Caki2 (cell line): Measurements from ENCODE around the gene CCDC178. TPM values are rescaled to one million over a fixed set of nuclear protein-coding genes. Genes with fewer than 3 reads are reported as not detected.
"Not testable (repeated sequence)": the region's sequence is repeated elsewhere in the genome, so short reads cannot be mapped to it uniquely, and the experiment has no call there.

ENCODE experiments used
- DNase-seq: peaks from one replicate; pipeline ENCODE4 v3.0.0-alpha.2; 2015; ENCODE audit warnings: low read depth
- in situ Hi-C: cut with HindIII; loops from 2 replicates; pipeline ENCODE4 v1.10.0; 2016; ENCODE audit warnings: low sequenced_read_pairs, low pct_unique_long_range_greater_than_20kb, mixed read lengths
- total RNA-seq: library from RNA; depleted of rRNA; stranded (reverse); fragments of >200 nt; shearing (Covaris generic); gene quantifications from 2 replicates; pipeline ENCODE4 v1.2.3, GENCODE V29; 2014; ENCODE audit warnings: low replicate concordance

Gene CCDC178
- total RNA-seq, 1 experiment from 2014 or later: not detected

GRCh38 chr18:32974421-32975162 lies 465.9 kb downstream of the CCDC178 start:
- in situ Hi-C loops: no loop called here
- DNase-seq: peak; percentile 84

- in situ Hi-C loops: no loop called here
Observed at GRCh38 chr18:32968248-32968647, 472.3 kb downstream of the CCDC178 start.

GRCh38 chr18:32966141-32966540 lies 474.4 kb downstream of the CCDC178 start:
- no peak for DNase-seq
- in situ Hi-C loops: no loop called here

More at GRCh38 chr18:32968248-32968647, 472.3 kb downstream of the CCDC178 start:
- no peak for DNase-seq

GRCh38 chr18:32961538-32961937 lies 479.0 kb downstream of the CCDC178 start:
- in situ Hi-C loops: no loop called here

GRCh38 chr18:32958746-32959145 lies 481.8 kb downstream of the CCDC178 start:
- in situ Hi-C loops: no loop called here
- no peak for DNase-seq

More at GRCh38 chr18:32961538-32961937, 479.0 kb downstream of the CCDC178 start:
- no peak for DNase-seq

GRCh38 chr18:32956591-32957315 lies 483.8 kb downstream of the CCDC178 start:
- no peak for DNase-seq
- in situ Hi-C loops: no loop called here

GRCh38 chr18:32952318-32952717 lies 488.2 kb downstream of the CCDC178 start:
- in situ Hi-C loops, DNase-seq: not testable (repeated sequence)

GRCh38 chr18:32937597-32937996 lies 502.9 kb downstream of the CCDC178 start:
- DNase-seq: no peak
- in situ Hi-C loops: no loop called here

GRCh38 chr18:32937066-32937465 lies 503.5 kb downstream of the CCDC178 start:
- in situ Hi-C loops: no loop called here
- peak; percentile 44 for DNase-seq

- no peak for DNase-seq
- in situ Hi-C loops: no loop called here
Observed at GRCh38 chr18:32934201-32934600, 506.3 kb downstream of the CCDC178 start.

- in situ Hi-C loops: no loop called here
- no peak for DNase-seq
Observed at GRCh38 chr18:32930695-32931301, 509.7 kb downstream of the CCDC178 start.

GRCh38 chr18:32929213-32929612 lies 511.3 kb downstream of the CCDC178 start:
- in situ Hi-C loops: no loop called here
- no peak for DNase-seq

GRCh38 chr18:32922951-32923430 lies 517.5 kb downstream of the CCDC178 start:
- DNase-seq: no peak

GRCh38 chr18:32920796-32921787 lies 519.4 kb downstream of the CCDC178 start:
- in situ Hi-C loops: no loop called here

More at GRCh38 chr18:32922951-32923430, 517.5 kb downstream of the CCDC178 start:
- in situ Hi-C loops: no loop called here

GRCh38 chr18:32919799-32920198 lies 520.7 kb downstream of the CCDC178 start:
- in situ Hi-C loops: no loop called here
- no peak for DNase-seq

More at GRCh38 chr18:32920796-32921787, 519.4 kb downstream of the CCDC178 start:
- peak; percentile 44 for DNase-seq

- DNase-seq: no peak
- in situ Hi-C loops: no loop called here
Observed at GRCh38 chr18:32918692-32919250, 521.8 kb downstream of the CCDC178 start.

- no peak for DNase-seq
- in situ Hi-C loops: no loop called here
Observed at GRCh38 chr18:32915516-32915915, 525.0 kb downstream of the CCDC178 start.
